Brain pericyte (primary cell): ENCODE data around the gene ALKAL2.
"Not testable (repeated sequence)": the region's sequence is repeated elsewhere in the genome, so short reads cannot be mapped to it uniquely, and the experiment has no call there.

Experiments
- DNase-seq: peaks from one replicate; pipeline ENCODE4 v3.0.0-alpha.2; 2012; ENCODE audit warnings: low read depth, low spot score

Gene ALKAL2, protein sequence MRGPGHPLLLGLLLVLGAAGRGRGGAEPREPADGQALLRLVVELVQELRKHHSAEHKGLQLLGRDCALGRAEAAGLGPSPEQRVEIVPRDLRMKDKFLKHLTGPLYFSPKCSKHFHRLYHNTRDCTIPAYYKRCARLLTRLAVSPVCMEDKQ

DNA sequence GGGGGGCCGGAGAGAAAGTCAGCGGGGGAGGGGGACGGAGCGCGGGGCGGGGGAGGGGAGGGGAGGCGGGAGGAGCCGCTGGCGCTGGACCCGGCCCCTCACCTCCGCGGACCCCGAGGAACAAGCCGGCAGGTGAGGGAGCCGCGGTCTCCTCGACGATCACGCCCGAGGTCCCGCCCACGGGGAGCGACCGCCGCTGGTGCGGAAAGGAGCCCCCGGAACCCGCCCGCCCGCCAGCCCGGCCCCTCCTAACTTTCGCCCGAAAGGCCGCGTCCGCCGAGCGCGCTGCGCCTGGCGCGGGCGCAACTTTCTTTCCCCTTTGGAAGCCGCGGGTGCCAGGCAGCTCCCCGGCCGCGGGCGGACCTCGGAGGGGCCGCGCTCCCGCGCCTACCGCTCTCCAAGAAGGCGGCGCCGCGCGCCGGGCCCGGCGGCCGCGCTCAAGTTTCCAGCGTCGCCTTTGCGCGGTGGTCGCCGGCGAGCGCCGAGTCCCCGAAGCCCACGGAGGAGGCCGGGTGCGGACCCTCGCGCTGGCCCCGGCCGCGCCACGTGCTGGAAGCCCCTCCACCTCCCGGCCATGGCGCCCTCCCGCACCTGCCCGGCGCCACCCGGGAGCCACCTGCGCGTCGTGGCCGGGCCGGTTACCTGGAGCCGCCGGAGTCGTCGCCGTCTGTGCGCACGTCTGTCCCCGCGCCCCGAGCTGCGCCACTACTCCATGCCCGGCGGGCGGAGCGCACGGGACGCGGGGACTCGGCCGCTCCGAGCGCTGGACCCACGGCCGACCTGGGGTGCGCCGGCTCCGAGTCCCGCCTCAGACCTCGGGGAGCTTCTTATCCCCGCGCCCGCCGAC lies at the start of gene ALKAL2:
TSS of gene ALKAL2 (minus strand) at position 181 of the 847 bp plus-strand sequence. CDS start 256 bp downstream, outside the sequence.
- DNase-seq: no peak

DNA sequence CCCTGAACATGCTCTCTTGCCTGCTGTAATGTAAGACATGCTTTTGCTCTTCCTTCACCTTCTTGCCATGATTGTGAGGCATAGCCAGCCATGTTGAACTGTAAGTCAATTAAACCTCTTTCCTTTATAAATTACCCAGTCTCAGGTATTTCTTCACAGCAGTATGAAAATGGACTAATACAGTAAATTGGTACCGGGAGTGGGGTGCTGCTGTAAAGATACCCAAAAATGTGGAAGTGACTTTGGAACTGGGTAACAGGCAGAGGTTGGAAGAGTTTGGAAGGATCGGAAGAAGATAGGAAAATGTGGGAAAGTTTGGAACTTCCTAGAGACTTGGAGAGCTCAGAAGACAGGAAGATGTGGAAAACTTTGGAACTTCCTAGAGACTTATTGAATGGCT lies 49.1 kb upstream of the ALKAL2 start:
- DNase-seq: not testable (repeated sequence)

DNA sequence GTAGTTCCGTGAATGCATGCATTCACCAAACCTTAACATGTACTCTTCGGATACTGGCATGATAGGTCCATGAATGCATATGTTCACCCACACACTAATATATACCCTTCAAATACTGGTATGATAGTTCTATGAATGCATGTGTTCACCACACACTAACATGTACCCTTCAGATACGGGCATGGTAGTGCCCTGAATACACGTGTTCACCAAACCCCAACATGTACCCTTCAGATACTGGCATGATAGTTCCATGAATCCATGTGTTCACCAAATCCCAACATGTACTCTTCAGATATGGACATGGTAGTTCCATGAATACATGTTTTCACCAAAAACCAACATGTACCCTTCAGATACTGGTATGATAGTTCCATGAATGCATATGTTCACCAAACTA lies 48.5 kb upstream of the ALKAL2 start:
- DNase-seq: no peak

DNA sequence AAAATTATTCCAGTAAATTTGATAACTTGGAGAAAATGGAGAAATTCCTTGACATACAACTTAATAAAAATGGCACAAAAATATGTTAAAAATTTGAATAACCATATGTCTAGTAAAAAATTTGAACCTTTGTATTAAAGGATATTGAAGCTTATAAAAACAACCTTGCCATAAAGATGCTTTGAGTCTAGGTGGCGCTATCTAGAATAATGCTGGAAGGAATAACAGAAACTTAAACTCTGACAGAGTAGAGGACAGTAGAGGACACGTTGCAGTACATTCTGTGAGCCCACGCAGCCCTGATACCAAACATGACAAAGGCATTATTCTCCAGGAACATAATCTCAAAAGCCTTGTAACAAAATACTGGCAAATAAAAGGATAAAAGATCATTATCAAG lies 44.7 kb upstream of the ALKAL2 start:
- DNase-seq: no peak

DNA sequence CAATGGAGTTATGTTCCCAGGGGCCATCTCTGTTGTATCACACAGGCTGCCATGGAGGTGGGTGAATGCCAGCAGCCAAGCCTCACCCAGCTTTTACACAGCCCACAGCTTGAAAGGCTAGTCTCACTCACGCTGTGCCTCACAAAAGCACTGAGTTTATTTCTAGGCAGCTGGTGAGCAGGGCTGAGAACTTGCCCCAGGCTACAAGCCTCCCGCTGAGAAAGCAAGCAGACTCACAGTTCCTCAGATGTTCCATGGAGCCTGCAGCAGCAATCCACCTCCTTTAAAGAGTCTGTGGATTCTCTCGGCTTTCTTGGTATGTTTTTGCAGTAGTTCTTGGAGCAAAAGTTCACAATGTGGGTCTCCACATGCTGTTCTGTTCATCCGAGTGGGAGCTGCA lies 40.9 kb upstream of the ALKAL2 start:
- peak; percentile 65 for DNase-seq

DNA sequence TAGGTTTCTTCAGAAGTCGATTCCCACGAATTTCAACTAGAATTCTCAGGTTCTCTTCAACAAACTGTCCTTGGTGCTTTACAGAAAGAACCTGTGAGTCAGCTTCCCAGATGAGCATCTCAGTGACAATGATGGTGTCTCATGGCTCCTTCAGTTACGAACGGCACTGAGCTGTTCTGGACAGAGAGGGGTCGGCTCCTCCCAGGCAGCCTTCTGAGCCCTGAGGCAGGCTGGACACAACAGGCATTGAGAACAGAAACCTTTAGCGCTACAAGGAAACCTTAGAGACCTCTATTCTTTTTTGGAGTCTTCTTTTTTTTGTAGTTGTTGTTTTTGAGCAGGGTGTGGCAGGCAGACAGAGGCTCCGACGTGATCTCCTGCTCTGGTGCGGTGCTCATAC lies 35.1 kb upstream of the ALKAL2 start:
- no peak for DNase-seq

DNA sequence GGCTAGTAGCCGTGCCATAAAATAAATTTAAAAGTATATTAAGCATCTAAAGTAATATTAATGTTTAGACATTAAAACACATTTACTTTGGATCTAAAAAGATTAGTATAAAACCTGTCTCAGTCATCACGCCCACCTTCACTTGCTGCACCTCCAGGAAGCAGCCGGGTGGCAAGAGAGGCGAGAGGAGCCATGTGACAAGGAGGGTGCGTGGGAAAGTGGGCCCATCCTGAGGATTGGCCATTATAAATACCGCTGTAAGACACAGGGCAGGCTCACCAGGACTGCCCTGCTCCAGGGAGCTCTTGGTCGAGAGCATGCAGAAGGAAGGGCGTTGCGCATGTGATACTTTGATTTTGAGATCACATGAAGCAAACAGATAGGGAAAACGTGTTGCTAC lies 34.4 kb upstream of the ALKAL2 start:
- no peak for DNase-seq

DNA sequence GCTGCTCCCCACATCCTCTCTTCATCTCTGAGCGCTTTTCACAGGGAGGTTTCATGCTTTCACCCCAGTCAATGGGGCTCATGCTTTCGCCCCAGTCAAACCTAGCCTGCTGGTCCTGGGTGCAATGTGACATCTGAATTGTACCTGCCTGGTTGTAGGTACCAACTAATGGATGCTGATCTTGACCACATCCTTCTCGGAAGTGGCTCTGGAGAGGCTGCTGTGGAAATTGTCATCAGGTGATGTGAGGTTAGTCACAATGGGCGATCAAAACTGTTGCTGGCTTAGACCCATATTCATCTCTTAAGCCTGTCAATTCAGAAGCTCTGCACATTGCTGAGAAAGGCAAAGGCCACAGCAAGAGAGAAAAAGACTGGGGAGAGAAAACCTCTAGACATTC lies 32.7 kb upstream of the ALKAL2 start:
- DNase-seq: no peak

DNA sequence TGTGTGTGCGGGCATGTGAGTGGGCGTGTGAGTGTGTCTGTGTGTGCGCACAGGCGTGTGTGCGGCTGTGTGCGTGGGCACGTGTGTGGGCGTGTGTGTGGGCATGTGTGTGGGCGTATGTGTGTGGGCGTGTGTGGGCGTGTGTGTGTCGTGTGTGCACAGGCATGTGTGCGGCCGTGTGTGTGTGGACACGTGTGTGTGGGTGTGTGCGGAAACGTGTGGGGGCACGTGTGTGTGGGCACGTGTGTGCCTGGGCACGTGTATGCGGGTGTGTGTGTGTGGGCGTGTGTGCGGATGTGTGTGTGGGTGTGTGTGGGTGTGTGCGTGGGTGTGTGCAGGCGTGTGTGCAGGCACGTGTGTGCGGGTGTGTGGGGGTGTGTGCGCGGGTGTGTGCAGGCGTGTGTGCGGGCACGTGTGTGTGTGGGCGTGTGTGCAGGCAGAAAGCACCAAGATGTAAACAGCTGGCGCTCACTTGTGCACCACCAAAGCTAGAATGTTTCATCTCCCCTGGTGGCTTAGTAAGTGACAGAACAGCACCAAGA lies 31.2 kb upstream of the ALKAL2 start:
- DNase-seq: no peak

DNA sequence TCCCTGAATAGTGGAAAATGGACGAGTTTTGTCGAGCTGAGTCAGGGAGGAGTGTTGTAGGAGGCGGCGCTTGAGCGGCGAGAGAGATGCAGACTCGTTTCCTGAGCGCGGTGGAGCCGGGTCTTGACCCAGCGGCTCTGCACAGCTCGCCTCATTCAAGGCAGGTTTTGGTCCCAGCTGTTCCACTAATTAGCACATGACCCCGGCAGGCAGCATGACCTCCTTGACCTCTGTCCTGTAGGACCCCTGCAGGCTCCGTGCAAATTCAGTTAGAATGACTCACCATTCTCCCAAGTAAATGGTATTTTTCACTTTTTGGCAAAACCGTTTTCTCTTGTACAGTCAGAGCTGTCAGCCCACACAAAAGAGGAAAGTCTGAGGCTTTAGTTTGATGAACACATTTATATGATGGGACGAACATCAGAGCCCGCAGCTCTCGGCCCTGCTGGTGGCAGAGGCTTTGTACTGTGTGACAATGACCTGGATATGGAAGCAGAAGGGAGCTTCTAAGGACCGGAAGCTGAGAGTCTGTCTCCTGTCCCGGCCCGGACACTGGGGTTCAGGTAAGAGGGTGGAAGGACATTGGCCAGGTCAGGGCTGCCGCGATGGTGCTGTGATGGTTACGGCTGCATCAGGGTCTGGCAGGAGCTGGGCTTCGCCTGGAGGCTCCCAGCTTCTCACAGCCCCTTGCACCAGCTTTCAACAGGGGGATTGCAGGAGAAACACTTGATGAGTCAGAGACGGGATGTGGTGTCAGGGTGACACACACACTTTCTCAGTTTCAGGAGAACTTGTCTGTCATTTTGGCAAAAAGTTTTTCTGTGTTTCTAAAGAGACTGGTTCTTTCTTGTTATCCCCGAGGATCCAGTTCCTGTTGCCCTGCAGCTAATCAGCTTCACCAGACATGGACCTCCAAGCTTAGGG lies 29.9 kb upstream of the ALKAL2 start:
- DNase-seq: peak; percentile 34

DNA sequence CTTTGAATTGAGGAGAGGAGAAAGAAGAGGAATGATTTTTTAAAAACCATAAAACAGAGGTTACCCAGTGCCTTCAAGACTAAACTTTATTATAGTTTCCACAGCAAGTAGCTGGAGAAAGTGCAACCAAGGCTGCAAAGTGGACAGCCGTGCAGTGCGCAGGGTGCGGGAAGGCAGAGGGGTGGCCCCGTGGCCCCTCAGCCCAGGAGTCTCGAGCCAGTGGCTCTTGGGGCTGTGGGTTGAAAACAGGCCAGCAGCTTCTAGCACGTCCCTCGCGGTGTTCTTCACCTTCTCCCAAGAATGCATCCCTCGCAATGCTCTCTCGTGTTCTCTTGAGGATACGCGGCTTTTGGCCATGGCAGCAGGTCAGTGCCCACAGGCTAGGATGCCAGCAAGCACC lies 28.5 kb upstream of the ALKAL2 start:
- DNase-seq: no peak

DNA sequence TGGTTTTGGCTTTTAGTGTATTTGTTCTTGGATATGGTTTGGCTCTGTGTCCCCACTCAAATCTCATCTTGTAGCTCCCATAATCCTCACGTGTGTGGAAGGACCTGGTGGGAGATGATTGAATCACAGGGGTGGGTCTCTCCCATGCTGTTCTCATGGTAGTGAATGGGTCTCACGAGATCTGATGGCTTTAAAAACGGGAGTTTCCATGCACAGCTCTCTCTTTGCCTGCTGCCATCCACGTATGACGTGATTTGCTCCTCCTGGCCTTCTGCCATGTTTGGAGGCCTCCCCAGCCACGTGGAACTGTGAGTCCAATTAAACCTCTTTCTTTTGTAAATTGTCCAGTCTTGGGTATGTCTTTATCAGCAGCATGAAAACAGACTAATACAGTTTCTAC lies 28.0 kb upstream of the ALKAL2 start:
- not testable (repeated sequence) for DNase-seq

DNA sequence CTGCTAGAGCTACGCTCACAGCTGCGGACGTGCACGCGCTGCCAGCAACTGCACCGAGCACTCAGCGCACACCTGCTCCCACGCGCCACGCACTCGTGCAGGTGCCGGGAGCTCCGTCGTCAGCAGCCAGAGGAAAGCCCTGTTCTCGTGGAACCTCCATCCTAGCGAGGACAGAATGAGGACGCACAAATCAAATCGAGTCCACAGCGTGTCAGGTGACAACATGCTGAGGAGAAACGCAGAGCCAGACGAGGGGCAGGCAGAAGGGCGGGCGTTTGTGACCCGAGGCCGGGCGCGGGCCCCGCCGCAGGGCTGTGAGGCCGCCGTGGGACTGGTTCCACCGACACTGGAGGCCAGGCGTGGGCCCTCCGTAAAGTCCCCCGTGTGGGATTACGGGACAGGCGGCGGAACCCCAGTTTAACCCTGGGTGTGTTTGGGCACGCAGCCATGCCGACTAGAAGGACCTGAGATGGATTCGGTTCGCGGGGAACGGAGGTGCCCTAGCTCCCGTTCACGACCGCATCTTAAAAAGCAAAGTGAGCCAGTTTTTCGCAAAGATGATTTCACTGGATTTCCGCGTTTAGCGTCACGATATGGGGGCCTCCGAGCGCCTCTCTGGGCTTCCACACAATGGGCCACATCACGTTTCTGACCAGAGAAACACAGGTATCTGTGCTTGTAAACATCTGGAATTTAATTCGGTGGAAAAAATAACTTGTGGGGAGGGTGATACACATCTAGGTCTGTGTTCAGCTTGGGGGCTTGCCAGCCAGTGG lies 26.9 kb upstream of the ALKAL2 start:
- DNase-seq: no peak

DNA sequence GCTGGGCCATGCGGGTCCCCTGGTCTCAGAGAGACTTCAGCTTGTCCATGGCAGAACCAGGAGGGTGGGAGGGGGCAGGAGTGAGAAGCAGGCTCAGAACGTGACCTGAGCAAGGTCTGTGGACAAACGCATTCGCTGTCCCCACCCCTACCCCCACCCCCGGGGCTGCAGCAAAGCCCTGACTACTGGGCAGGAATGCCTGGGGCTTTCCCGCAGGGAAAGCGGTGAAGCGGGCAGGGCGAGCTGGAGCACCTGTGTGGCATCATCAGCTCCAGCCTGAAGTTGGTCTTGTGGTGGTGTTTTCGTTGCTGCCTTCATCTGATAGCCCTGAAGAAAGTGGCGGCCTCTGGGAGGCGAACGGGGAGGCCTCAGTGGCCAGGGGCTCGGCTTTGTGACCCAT lies 26.1 kb upstream of the ALKAL2 start:
- DNase-seq: no peak

DNA sequence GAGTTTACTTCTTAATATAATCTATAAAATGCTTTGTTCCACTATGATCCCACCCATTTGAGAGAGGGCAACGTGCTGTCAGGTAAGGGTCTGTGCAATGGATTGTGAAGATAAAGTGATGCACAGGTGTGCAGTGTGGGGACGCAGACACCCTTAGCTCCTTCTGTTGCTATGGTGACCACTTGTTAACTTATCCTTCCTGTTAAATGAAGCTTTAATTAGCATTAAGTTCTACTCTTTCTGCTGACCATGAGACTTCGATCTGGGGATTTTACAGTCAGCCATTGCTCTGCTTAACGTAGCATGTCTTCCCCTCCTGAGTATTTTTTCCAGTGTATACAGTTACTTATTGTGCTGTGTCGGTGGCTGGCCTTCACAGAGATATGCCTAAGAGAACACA lies 23.1 kb upstream of the ALKAL2 start:
- DNase-seq: no peak

DNA sequence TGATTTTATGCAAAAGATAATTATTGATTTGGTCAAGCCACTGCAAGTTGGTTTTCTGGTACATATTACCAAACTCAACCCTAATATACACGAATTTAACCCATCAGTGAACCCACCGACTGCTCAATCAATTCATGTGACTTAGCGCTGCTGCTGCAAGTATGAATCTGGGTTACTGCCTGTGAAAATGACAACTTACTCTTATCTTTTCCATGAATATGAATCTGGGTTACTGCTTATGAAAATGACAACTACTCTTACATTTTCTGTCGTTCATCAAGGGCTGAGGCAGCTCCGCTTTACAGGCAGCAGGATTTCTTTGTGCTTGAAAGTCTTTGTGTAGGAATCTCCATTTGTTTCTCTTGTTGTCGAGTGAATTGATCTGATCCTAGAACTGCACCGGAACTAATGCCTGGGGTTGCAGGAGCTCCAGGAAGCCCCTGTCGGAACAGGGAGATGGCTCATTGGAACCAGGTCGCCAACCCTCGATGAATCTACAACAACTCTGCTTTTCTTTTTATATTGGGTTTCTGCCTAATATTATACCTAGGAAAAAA lies 22.1 kb upstream of the ALKAL2 start:
- no peak for DNase-seq

DNA sequence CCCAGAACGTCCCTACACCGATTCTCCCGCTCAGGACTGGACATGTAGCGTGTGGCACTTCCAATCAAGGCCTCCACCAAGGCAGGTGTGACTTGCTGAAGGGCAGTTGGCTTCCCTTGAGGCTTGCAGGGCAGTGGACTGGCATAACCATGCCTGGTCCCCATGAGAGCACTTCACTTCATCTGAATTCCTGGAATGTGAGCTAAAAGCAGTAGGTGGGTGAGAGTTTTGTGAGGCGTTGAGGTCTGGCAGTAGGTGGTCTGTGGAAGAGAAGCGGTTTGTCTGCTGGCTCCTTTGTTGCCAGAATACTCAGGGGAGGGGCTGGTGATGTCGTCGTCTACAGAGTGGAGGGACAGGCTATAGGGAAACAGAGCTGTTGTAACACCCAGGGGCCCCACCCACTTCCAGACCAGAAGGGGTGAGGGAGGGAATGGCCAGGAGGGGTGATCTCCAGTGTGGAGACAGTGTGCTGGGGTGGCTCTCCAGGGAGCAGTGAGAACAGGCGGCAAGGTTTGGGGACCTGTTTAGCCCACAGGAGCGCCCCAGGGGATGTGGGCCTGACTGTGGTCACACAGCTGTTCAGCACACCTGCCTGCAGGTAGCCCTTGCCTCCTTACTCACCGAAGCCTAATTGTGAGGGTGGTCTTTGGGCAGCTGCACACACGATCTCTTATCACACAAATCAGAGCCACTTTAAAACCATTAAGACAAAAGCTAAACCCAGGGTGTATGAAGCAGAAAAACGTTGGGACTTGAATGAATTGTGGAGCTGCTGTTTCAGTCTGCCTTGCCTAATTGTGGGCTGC lies 21.5 kb upstream of the ALKAL2 start:
- DNase-seq: no peak

DNA sequence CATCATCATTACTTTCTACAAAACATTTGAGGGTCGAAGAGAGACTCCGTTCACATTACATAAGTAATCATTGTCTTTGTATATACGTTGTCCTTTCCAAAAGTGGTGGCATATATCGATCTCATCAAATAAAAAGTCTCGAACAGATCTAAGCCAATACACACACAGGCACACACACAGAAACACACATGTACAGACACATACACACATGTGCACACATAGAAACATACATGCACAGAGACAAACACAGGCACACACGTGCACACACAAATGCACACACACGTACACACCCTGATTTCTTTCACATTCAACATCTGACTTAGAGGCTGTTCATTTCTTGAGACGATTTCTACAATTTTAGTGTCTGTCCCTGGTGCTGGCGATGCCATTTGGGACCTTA lies 17.5 kb upstream of the ALKAL2 start:
- DNase-seq: no peak

DNA sequence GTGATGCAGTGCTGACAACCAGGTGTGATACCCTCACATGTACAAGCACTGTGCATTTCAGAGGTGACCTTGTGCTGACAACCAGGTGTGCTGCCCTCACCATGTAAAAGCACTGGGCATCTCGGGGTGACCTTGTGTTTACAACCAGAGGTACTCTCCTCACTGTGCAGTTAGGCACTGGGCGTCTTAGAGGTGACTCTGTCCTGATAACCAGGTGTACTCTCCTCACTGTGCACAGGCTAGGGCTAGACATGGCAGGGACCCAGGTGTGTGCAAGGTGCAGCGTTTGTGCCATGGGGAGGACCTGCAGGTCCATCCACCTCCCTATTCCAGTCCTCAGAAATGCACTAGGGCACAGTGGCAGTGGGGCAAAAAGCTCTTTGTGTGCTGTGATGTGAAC lies 8.5 kb upstream of the ALKAL2 start:
- no peak for DNase-seq

DNA sequence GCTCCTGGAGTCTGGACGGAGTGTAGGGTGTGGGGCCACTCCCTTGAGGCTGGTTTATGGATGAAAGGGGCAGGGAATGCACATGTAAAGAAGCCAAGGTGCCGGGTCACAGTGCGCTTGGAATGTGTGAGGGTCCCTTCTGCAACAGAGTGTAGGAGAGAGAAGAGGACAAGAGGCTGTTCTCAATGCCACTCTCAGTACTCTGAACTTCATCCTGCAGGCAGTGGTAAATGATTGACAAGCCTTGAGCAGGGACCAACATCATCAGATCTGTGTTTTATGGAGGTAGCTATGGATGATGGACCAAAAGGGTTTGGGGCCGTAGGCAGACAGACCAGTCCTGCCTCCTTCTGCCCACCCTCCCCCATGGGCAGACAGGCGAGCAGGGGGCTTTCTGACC lies 7.2 kb upstream of the ALKAL2 start:
- DNase-seq: no peak
